Inflammatory macrophage (primary cell): Measurements from ENCODE around the gene RUNX2.

Experiments
- DNase-seq, 2 donors: peaks; one replicate each; pipeline ENCODE4 v3.0.0-alpha.2; 2020 to 2022

The RUNX2 gene

GRCh38 chr6:45626087-45626891, 298.2 kb downstream of the RUNX2 start:
- no peak for DNase-seq

DNA sequence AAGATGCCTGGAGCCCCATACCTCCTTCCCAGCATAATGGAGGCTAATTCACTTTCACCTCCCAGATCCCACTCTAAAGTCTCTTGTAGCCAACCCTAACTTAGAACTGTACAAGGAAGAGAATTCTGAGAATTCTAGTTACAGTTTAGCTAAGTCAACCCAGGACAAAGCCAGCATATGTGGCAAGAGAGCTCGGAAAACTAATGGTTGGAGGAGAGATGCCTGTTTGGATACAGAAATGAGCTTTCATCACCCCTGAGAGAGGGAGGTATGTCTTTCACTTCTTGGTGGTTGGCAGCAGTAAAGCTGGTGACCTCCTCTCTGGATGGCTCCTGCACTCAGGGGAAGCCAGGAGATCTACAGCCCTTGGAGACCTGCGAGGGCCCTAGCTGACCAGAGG, 302.2 kb downstream of the RUNX2 start:
- DNase-seq: no peak

- no peak for DNase-seq
Observed at GRCh38 chr6:45630801-45631200, 302.7 kb downstream of the RUNX2 start.

GRCh38 chr6:45631396-45631795, 303.3 kb downstream of the RUNX2 start:
- DNase-seq: peak; percentile 53 to 88

GRCh38 chr6:45633272-45633908, 305.3 kb downstream of the RUNX2 start:
- no peak for DNase-seq

- no peak for DNase-seq
Observed at GRCh38 chr6:45634231-45634630, 306.1 kb downstream of the RUNX2 start.

DNA sequence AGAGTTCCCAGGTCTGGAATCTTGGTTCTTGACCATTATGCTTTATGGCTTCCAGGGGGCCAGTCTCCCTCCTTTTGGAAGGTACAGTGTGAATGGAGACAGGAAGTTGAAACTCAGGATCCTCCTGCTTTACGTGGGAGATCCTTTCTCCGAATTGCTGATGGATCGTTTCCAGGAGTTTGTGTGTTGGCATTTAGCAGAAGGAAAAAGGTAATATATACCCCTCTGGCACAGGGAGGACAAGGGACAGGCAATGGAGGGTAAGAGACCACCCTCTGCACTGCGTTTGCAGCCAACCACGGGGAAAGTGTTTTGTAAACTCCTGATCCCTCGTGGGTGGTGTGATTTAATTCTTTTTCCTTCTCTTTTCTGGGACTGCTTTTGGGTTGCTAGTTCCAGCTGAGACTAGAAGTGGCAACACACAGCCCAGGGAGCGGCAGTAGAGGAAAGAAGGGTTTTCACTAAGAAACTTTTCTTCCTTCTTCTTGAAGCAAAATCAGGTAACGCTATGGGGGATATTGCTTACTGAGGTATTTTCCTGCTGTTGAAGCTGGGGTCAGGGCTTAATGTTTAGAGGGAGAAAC, 307.2 kb downstream of the RUNX2 start:
- peak; percentile 30 to 50 for DNase-seq

DNA sequence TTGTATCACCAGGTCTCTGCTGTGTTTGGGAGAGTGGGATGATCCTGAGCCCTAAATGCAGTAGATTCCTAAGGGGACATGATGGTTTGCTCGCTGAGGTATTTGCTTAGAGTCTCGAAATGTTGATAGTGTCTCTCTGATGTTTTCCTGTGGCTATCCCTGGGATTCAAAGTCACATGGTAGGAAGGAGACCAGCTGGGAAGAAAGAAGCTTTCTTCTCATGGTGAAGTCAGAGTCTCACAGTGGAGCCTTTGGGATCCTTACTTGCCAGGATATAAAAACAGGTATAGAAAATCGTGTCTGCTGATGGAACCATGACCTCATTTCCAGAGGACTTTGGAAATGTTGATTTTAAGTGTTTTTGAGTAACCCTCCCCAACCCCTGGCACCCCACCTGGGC, 308.9 kb downstream of the RUNX2 start:
- no peak for DNase-seq

- no peak for DNase-seq
Observed at GRCh38 chr6:45637611-45638257, 309.6 kb downstream of the RUNX2 start.

DNA sequence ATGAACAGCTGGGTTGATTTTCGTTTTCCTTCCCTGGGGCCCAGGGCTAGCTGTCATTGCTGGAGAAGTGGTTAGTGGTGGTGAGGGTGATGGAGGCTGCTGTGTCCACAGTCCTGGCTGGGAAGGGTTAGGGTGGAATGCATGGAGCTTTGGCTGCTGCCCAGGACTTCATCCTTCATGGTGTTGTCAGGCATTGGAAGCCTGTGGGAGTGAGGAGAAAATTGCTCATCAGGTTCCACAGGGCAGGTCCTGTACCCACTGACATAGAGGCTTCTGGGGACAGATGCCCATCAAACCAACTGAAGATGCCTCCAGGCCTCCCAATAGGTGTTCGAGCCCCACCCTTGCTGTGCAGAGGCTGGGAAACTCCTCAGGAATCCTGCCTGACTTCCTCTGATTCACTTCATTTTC, 312.0 kb downstream of the RUNX2 start:
- DNase-seq: no peak

GRCh38 chr6:45640811-45641210, 312.7 kb downstream of the RUNX2 start:
- no peak for DNase-seq

DNA sequence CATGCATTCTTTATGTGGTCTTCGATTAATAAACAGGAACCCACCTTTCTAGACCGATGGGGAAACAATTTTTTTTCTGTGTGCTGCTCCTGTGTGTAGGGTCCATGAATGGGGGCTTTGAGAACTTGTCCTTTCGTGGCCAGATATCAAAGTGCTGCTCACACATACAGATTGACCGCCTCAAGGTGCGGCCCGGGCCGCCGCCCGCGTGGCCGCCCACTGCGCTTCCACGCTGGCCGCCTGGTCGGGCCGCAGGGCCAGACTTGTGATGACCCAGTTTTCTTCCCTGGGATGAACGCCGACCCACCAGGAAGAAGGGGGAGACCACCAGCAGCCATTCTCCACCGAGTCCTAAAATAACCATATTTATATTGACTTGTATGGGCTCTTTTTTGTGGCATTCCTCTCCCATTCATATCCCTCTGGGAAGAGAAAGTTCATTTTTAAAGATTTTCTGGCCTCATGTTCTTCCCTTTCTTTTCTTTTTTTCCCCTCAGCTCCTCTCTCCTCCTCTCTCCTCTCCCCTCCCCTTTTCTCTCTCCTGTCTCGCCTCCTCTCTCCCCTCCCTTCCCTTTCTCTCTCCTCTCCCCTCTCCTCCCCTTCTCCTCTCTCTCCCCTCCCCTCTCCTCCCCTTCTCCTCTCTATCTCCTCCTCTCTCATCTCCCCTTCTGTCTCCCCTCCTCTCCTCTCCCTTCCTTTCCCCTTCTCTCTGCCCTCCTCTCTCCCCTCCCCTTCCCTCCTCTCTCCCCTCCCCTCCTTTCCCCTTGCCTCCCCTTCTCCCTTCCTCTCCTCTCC, 314.4 kb downstream of the RUNX2 start:
- DNase-seq: no peak

- no peak for DNase-seq
Observed at GRCh38 chr6:45643126-45643525, 315.0 kb downstream of the RUNX2 start.

GRCh38 chr6:45644720-45645119, 316.6 kb downstream of the RUNX2 start:
- DNase-seq: no peak

DNA sequence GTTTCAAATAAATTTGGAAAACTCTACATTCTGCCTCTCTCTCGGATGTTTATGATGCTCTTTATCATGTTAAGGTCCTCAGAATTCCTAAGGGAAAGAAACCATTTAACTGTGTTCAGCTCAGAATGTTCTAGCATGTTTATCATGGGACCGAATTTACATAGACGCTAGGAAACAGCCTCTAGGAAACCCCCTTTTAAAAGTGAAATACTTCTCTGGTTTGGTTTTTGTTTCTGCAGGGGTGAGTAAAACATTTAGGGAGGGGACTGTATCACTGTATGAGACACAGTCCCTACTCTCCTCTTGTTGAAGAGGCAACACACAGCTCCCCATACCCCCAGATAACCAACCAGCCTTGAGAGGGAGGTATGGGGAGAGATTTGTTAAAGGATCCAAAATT, 317.2 kb downstream of the RUNX2 start:
- no peak for DNase-seq

DNA sequence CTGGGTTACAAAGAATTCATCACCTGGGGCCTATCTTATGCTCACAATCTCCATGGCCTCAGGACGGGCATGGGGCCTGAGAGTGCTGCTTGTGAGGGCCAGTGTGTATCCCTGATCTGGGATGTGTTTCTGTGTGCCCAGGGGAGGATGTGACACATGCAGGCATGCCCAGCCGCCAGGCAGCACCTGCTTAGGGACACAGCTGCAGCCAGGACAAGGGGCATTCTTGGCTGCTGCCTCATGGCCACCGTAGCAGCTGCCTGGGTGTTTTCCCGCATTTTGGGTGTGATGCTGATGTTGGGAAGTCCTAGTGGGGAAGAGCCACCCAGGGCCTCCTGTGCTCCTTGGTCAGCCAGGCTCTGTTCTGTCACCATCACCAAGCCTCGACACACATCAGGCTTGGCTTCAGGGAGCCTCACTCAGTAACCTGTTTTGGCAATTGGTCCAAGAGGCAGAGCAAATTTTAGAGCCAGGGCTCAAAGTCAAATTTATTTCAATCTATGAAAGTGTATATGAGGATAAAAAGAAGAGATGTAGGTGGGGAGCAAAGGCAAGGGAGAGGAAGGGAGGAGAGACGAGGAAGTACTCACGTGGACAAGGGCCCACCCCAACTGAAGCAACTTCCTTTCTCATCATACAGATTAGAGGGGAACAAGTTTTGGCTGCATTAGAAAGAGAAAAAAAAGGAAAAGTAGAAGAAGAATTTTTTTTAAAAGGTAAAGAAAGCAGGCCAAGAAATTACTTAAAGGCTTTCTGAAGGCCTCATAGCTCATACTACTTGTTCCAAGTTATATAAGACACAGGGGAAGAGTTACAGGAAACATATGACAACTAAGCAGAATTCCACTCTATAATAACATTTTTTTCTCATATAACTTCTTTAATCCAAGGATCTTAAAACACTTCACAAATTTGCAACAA, 319.5 kb downstream of the RUNX2 start:
- DNase-seq: peak; percentile 14 to 40

DNA sequence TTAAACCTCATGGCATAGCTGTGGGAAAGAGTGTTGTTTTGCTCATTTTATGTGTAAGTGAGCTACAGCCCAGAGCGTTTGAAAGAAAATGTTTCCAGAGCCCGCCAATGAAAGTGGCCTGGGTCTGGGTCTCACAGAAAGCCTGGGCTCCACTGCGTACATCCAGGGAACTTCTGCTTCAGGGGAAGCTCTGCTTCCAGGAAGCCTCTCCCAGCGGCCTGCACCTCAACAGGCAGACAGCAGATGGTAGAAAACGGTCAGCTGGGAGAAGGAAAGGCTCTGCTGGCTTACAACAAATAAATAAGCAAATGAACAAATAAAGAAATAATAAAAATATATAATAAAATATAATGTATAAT, 320.1 kb downstream of the RUNX2 start:
- DNase-seq: no peak

DNA sequence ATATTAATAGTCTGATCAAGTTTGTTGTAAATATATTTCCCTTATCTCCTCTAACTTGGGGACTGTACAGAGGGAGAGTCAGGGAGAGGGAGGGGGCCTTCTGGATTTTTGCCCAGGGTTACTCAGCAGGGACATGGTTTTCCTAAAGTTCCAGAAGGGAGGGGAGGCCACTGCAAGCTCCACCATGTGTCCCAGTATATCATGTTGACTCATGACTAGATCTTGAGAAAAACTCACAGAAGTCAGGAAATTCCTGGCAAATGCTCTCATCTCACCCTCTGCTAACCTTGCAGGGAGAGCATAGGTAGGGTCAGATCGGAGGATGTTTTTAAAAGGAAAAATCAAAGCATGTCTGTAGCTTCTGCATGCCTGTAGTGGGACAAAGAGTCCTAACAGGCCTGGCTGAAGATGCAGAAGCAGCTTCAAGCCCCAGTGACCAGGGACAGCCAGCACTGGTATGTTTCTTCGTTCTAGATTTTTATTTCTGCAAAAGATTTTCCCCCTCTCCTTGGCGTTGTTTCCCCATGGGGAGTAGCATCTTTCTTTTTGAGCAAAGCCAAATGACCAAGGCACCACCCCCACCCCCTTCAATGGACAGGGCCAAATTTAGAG, 322.5 kb downstream of the RUNX2 start:
- no peak for DNase-seq

- DNase-seq: no peak
Observed at GRCh38 chr6:45651301-45651700, 323.2 kb downstream of the RUNX2 start.

DNA sequence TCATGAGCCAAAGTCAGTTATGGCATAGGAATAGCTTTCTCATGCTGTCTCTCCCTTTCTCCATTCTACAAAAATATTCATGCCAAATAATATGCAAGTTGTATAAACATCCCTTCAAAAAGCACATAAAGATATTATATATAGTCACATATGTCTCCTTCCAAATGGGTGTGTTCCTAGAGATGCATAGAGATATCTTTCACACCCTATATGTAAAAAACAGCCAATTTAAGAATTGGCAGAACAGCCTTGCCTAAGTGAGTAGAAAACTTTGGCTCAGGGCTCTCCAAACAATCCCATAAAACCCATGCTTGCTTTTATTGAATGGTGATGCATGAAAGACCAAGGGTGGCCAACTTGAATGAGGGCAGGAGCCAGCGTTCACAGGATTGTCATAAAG, 324.3 kb downstream of the RUNX2 start:
- no peak for DNase-seq
